SU-DHL-6 (cell line): ENCODE measurements around the gene ORAI3.
A peak's percentile ranks its signal among the peaks of the same experiment; 100 is the strongest.

ENCODE experiments used
- H2AFZ ChIP-seq: fragments of 200-600 bp; sonication (generic); 2 replicates; pipeline ENCODE4 v1.6.1; 2014; ENCODE audit warnings: low read depth, mild to moderate bottlenecking, moderate library complexity, mixed read lengths, antibody characterized with exemption, low read length; ENCODE audit not compliant: severe bottlenecking
- H3F3A ChIP-seq: fragments of 200-600 bp; shearing (Covaris generic); 2 replicates; pipeline ENCODE4 v1.6.0; 2016; ENCODE audit warnings: antibody characterized with exemption, mild to moderate bottlenecking; ENCODE audit not compliant: insufficient read depth
- H3K27ac ChIP-seq: fragments of 200-600 bp; sonication (generic); 2 replicates; pipeline ENCODE4 v1.5.1; 2016; ENCODE audit warnings: low read depth, mild to moderate bottlenecking, low read length, moderate library complexity, mixed read lengths
- H3K27me3 ChIP-seq: fragments of 200-600 bp; sonication (generic), shearing (Covaris generic); 2 replicates; pipeline ENCODE4 v1.6.0; 2014; ENCODE audit warnings: mild to moderate bottlenecking, low read length
- H3K36me3 ChIP-seq: fragments of 200-600 bp; sonication (generic); 2 replicates; pipeline ENCODE4 v1.6.1; 2014; ENCODE audit warnings: mild to moderate bottlenecking, low read length, mixed read lengths
- H3K4me2 ChIP-seq: fragments of 300-600, 200-600 bp; shearing (Covaris generic), sonication (generic); 2 replicates; pipeline ENCODE4 v1.6.0; 2014; ENCODE audit warnings: low read length, low read depth, mild to moderate bottlenecking; ENCODE audit not compliant: poor library complexity, severe bottlenecking
- H3K4me3 ChIP-seq: fragments of 200-600 bp; sonication (generic); 2 replicates; pipeline ENCODE4 v1.5.1; 2014; ENCODE audit warnings: antibody characterized with exemption, low read length, mild to moderate bottlenecking, mixed read lengths; ENCODE audit not compliant: insufficient read depth, poor library complexity, severe bottlenecking
- H3K79me2 ChIP-seq: fragments of 200-600 bp; sonication (generic); 2 replicates; pipeline ENCODE4 v1.6.1; 2014; ENCODE audit warnings: mild to moderate bottlenecking, low read length, moderate library complexity; ENCODE audit not compliant: insufficient read depth
- H3K9ac ChIP-seq: fragments of 200-600 bp; sonication (generic); 2 replicates; pipeline ENCODE4 v1.7.0; 2014; ENCODE audit warnings: mild to moderate bottlenecking, low read length
- H3K9me2 ChIP-seq: fragments of 200-600 bp; sonication (generic); replicated peaks from 2 replicates; pipeline ENCODE4 v1.6.1; 2014; ENCODE audit warnings: low read length; ENCODE audit not compliant: insufficient read depth
- H3K9me3 ChIP-seq: fragments of 200-600 bp; sonication (generic); 2 replicates; pipeline ENCODE4 v1.6.1; 2014; ENCODE audit warnings: low read length, mixed read lengths; ENCODE audit not compliant: insufficient read depth
- H4K20me1 ChIP-seq: fragments of 200-600 bp; sonication (generic); 2 replicates; pipeline ENCODE4 v1.6.1; 2014; ENCODE audit warnings: low read depth, mild to moderate bottlenecking, antibody characterized with exemption, low read length, moderate library complexity, mixed read lengths
- CTCF ChIP-seq: fragments of 200-600 bp; sonication (generic); IDR thresholded peaks from one replicate; pipeline ENCODE4 v1.5.1; 2017; ENCODE audit warnings: antibody characterized with exemption, mild to moderate bottlenecking, low read length, moderate library complexity; ENCODE audit not compliant: insufficient read depth, poor library complexity, severe bottlenecking
- EZH2phosphoT487 ChIP-seq: fragments of 200-600 bp; sonication (generic), shearing (Covaris generic); conservative IDR thresholded peaks from 2 replicates; pipeline ENCODE4 v1.6.1; 2018; ENCODE audit warnings: mild to moderate bottlenecking, antibody characterized with exemption, low read length, moderate library complexity, mixed read lengths

ORAI3 gene

GRCh38 chr16:30901201-30902028 lies 47.5 kb upstream of the ORAI3 start:
- Histone ChIP-seq H3K9ac (peak overlapping the region; percentile 57), H3K36me3 (no peaks in the 10 kb centered on the region), H3K4me2 (peak overlapping the region; percentile 68), H3K27me3 (no peaks in the 10 kb centered on the region), H3K79me2 (no peaks in the 10 kb centered on the region), H3K27ac (no peak overlapping the region), H3F3A (peaks cover 7% of the 10 kb centered on the region; the same call in 1 of the 2 replicates), H3K4me3 (peak overlapping the region; percentile 5), H4K20me1 (no peaks in the 10 kb centered on the region), H3K9me2 (no peaks in the 10 kb centered on the region), H2AFZ (peak overlapping the region; percentile 52), H3K9me3 (no peaks in the 10 kb centered on the region)
- TF ChIP-seq CTCF = no peak
- no peak for TF ChIP-seq EZH2phosphoT487

GRCh38 chr16:30902029-30902972 lies 46.6 kb upstream of the ORAI3 start:
- Histone ChIP-seq H3K9me3 (no peaks in the 10 kb centered on the region), H3F3A (peaks cover 7% of the 10 kb centered on the region; the same call in 1 of the 2 replicates), H3K79me2 (no peaks in the 10 kb centered on the region), H3K27me3 (no peaks in the 10 kb centered on the region), H3K9ac (peak overlapping the region; percentile 57), H3K4me2 (peak overlapping the region; percentile 69), H2AFZ (peak overlapping the region; percentile 92), H3K27ac (peak overlapping the region; percentile 31), H3K9me2 (no peaks in the 10 kb centered on the region), H3K4me3 (peak overlapping the region; percentile 55), H4K20me1 (no peaks in the 10 kb centered on the region), H3K36me3 (no peaks in the 10 kb centered on the region)
- TF ChIP-seq CTCF = no peak

GRCh38 chr16:30903002-30903401 lies 45.9 kb upstream of the ORAI3 start:
- Histone ChIP-seq H3K9me3 (no peaks in the 10 kb centered on the region), H4K20me1 (no peaks in the 10 kb centered on the region), H3K4me2 (peak overlapping the region; percentile 69), H3K79me2 (no peaks in the 10 kb centered on the region), H2AFZ (peak overlapping the region; percentile 92), H3K36me3 (no peaks in the 10 kb centered on the region), H3K9me2 (no peaks in the 10 kb centered on the region), H3K27me3 (no peaks in the 10 kb centered on the region), H3K27ac (no peak overlapping the region), H3K4me3 (no peak overlapping the region), H3K9ac (no peak overlapping the region), H3F3A (peaks cover 7% of the 10 kb centered on the region; the same call in 1 of the 2 replicates)
- TF ChIP-seq CTCF (no peak), EZH2phosphoT487 (no peak)
